Stomach (tissue), 4 donors: ENCODE data around the gene LRMDA.

Source experiments
- CTCF ChIP-seq, 7 experiments: fragments of 450-650 bp in 4 of 7; fragments of 200-600 bp in 3 of 7; sonication (generic) in 3 of 7; IDR thresholded peaks; one replicate each; pipeline ENCODE4 v1.5.1; 2016 to 2019; ENCODE audit warnings: antibody characterized with exemption in 7 of 7, control low read depth in 2 of 7, mild to moderate bottlenecking in 1 of 7
- EP300 ChIP-seq: sonication (generic); formaldehyde crosslinking; IDR thresholded peaks from one replicate; pipeline ENCODE4 v1.6.1; 2017; ENCODE audit warnings: antibody characterized with exemption
- POLR2A ChIP-seq, 4 donors: fragments of 450-650 bp; IDR thresholded peaks; one replicate each; pipeline ENCODE4 v1.6.1; 2016; ENCODE audit warnings: antibody characterized with exemption in 4 of 4, control low read depth in 2 of 4, mild to moderate bottlenecking in 1 of 4, moderate library complexity in 1 of 4
- POLR2AphosphoS5 ChIP-seq, 3 donors: sonication (generic); formaldehyde crosslinking; IDR thresholded peaks; one replicate each; pipeline ENCODE4 v1.6.1; 2016; ENCODE audit warnings: antibody characterized with exemption in 3 of 3

- TF ChIP-seq CTCF (IDR thresholded peaks at IDR 0.05): no peak
- TF ChIP-seq EP300: no peak
- no peak for TF ChIP-seq POLR2A (IDR thresholded peaks at IDR 0.05)
- no peak for TF ChIP-seq POLR2AphosphoS5 (IDR thresholded peaks at IDR 0.05)
These were observed 985.2 kb downstream of the LRMDA start for GRCh38 chr10:76416642-76417041.
